DMS114 treated with DMSO at 0.1 percent for 48 hours (cell line): ENCODE data around the gene AIG1.
"Not testable (repeated sequence)": the region's sequence is repeated elsewhere in the genome, so short reads cannot be mapped to it uniquely, and the experiment has no call there.

Source experiments
- DNase-seq: peaks from one replicate; lab custom pipeline; 2025; ENCODE audit not compliant: unreplicated experiment; lab: John Stamatoyannopoulos, UW

The AIG1 gene

GRCh38 chr6:143160439-143161220 lies 99.9 kb downstream of the AIG1 start:
- DNase-seq = no peak

DNA sequence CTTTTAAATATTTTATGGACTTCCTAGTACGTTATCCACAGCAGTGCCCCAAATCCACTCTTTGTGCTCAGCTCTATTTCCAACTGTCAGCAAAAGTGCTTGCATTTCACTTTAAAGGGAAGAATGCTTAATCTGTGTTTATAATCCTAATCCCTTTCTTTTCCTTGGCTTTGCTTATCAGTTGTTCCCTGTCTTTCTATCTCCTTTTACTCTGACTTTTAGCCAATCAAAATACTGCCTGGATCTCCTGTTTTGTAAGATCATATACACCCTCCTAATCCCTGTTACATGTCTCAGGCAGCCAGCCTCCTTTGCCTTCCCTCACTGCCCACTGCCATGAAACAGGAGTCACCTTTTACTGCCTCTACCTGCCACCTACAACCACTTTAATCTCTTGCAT lies 102.9 kb downstream of the AIG1 start:
- DNase-seq = no peak

GRCh38 chr6:143164565-143165105 lies 103.9 kb downstream of the AIG1 start:
- DNase-seq = no peak

DNA sequence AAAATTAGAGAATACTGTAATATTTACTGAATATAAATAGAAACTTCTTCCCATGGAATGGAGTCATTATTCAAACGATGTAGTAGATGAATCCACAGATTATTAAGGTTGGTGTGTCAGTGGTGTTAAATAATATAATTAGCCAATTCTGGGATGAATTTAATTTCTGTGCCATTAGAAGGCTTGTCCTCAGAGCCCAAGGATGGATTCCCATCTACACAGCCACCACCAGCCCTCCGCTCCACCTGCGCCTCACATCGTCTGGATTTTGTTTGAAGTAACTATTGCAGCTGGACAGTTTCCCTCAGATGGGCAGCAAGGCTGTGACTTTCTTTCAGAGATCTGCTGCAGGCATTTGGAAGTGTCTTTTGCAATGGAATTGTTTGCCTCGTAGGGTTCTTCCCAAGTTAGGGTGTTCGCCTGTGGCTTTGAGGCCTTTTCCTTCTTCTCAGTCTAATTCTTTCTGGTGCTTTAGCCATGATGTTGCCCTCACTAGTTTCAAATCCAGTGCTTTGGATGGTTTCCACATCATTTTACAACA lies 104.7 kb downstream of the AIG1 start:
- DNase-seq = no peak

DNA sequence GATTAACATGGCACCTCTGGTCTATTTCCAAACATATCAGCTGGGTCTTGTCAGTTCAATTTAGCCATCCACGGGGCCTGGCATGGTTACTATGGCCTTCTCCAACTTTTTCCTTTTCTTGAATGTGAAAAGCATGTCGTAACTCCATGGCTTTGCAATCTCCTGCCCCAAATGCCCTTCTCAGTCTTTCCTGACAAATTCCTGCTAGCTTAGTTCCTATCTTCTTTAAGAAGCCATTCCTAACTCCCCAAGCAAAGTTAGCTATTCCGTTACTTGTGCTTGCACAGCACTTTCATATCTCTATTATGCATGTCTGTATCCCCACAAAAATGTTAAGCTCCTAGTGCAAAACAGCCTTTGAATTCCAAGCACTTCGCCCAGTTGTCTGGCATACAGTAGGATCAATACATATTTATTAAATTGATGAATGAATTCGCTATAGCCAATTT lies 105.6 kb downstream of the AIG1 start:
- no peak for DNase-seq

GRCh38 chr6:143167224-143167623 lies 106.5 kb downstream of the AIG1 start:
- no peak for DNase-seq

GRCh38 chr6:143168396-143168816 lies 107.7 kb downstream of the AIG1 start:
- not testable (repeated sequence) for DNase-seq

DNA sequence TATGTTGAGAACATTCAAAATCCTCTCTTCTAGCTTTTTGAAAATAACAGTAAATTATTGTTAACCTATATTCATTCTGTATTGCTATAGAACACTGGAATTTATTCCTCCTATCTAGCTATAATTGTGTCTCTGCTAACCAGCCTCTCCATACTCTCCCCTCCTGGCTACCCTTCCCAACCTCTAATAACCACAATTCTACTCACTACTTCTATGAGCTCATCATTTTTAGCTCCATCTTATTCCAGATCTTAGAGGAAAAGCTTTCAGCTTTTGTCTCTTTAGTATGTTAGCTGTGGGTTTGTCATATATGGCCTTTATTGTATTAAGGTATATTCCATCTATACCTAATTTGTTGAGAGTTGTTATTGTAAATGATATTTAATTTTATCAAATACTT lies 108.8 kb downstream of the AIG1 start:
- no peak for DNase-seq

DNA sequence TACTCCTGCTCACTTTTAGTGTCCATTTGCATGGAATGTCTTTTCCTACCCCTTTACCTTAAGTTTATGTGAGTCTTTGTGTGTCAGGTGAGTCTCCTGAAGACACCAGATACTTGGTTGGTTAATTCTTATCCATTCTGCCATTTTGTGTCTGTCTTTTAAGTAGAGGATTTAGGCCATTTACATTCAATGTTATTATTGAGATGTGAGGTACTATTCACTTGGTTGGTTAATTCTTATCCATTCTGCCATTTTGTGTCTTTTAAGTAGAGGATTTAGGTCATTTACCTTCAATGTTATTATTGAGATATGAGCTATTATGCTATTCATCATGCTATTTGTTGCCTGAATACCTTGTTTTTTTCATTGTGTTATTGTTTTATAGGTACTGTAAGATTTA lies 113.8 kb downstream of the AIG1 start:
- no peak for DNase-seq

DNA sequence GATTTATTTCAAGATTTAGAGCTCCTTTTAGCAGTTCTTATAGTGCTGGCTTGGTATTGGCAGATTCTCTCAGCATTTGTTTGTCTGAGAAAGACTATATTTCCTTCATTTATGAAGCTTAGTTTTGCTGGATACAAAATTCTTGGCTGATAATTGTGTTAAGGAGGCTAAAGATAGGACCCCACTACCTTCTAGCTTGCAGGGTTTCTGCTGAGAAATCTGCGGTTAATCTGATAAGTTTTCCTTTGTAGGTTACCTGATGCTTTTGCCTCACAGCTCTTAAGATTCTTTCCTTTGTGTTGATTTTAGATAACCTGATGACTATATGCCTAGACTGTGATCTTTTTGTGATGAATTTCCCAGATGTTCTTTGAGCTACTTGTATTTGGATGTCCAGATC lies 114.3 kb downstream of the AIG1 start:
- DNase-seq = no peak

GRCh38 chr6:143176090-143177021 lies 115.7 kb downstream of the AIG1 start:
- DNase-seq = no peak

DNA sequence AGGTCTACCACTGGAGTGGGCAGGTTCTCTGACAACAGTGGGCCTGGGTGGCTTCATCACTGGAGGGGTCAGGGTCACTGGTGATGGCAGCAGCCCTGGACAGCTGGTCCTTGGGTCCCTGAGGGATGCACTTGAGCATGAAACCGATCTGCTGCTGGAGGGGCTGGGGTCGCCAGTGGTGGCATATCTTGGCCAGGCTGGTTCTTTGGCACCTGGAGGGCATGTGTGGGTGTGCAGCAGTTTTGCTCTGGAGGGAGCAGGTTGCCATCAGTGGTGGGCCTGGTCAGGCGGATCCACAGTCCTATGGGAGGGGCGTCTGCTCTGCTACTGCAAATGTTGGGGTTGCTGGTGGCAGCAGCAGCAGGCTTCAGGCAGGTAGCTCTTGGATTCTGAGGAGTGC lies 117.0 kb downstream of the AIG1 start:
- no peak for DNase-seq

DNA sequence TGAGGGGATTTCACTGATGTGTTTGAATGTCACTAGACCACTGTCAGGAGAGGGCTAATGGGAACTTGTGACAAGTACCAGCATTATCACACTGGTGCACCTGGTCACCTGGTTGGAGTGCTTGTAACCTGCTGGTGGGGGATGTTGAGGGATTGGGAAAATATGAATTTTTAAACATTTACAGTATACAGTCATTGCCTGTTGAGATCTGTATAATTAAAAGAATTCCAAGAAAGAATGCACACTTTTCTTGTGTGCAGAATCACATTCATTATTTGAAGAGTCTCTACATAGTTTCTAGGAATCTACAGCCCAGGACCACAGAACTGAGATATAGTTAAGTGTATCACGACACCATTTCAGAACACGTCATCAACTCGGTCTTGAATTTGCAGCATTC lies 118.4 kb downstream of the AIG1 start:
- no peak for DNase-seq

- DNase-seq = no peak
Measured at GRCh38 chr6:143179901-143180612, 119.4 kb downstream of the AIG1 start.

GRCh38 chr6:143180826-143181225 lies 120.1 kb downstream of the AIG1 start:
- no peak for DNase-seq

GRCh38 chr6:143183666-143184065 lies 123.0 kb downstream of the AIG1 start:
- DNase-seq = no peak

DNA sequence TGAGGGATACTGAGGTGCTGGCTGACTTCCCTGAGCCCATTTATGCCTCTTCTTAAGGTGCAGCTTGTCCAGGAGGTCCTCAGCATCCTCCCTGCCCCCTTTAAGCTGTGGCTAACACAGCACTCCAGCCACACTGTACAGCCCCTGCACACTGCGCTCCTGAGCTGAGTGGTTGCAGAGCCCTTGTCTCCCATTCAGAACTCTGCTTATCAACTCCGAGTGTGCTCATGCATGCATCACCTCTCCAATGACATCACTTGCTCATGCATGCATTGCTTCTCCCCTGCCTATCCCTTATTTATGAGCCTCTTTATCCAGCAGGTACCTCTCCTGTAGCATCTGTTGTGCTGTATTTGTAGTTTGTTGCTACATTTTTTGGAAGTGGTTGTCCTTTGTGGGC lies 124.6 kb downstream of the AIG1 start:
- no peak for DNase-seq

GRCh38 chr6:143187238-143187923 lies 126.7 kb downstream of the AIG1 start:
- DNase-seq = no peak

DNA sequence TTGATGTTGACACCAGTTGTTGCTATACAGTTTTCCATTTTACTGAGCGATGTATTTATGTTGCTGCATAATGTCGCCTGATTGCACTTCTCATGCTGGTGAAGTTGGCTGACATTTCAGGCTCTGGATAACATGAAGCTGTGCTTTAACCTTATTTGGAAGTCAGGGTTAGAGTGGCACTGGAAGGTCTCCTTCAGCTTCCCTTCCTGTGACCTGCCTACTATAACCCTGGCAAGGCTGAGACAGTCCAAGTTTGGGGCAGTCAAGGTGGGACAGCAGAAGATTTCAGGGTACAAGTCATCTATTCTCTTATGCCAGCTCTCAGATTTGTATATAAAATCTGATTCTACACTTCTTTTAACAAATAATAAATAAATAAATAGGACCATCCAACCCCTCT lies 127.6 kb downstream of the AIG1 start:
- no peak for DNase-seq

GRCh38 chr6:143191361-143191760 lies 130.7 kb downstream of the AIG1 start:
- DNase-seq = no peak
